ENCODE measurements around the gene PGPEP1.

Gene PGPEP1

DNA sequence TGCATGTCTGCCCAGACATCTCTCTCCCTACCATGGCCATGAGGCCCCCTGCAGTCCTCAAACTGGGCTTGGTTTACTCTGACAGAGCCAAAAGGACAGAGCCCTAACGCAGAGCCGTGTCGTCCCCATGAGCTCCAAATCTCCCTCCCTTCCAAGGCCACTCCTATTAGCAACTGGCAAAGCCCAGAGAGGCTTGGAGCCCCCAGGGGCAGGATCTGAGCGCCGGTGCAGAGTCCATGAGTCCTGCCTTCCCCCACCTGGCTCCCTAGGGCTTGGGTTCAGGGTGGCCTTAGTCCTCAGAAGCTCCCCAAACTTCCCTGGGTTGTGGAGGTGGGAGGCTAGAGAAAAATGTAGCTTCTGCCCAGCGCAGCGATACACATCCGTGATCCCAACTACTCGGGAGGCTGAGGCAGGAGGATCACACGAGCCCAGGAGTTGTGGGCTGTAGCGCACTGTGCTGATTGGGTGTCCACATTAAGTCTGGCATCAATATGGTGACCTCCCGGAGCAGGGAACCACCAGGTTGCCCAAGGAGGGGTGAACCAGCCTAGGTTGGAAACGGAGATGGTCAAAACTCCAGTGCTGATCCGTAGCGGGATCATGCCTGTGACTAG is 7.4 kb upstream of the PGPEP1 start:
- peaks cover 17 to 43% (median 30%) of the 10 kb centered on the region in 10 experiments for H3K4me1 ChIP-seq
- no peak overlapping the region for H3K4me3 ChIP-seq
- H3K9me3 ChIP-seq (replicated peaks in 1 of 11): no peaks in the 10 kb centered on the region
- H3K9ac ChIP-seq: no peak overlapping the region
- H3K36me3 ChIP-seq: no peaks in the 10 kb centered on the region
- no peaks in the 10 kb centered on the region; a peak in 1 of 22 replicates for H3K27me3 ChIP-seq
- no peaks in the 10 kb centered on the region for H4K20me1 ChIP-seq
- H3K27ac ChIP-seq: no peak overlapping the region
- TF ChIP-seq Cebpa-rat (IDR thresholded peaks at IDR 0.05): no peak
- no peak overlapping the region for H3K4me2 ChIP-seq

- H3K27me3 ChIP-seq: no peaks in the 10 kb centered on the region; a peak in 1 of 22 replicates
- H4K20me1 ChIP-seq: no peaks in the 10 kb centered on the region
- H3K9me3 ChIP-seq (replicated peaks in 1 of 11): no peaks in the 10 kb centered on the region
- no peak for TF ChIP-seq Cebpa-rat (IDR thresholded peaks at IDR 0.05)
- H3K4me2 ChIP-seq: no peak overlapping the region
- no peak overlapping the region for H3K9ac ChIP-seq
- no peak overlapping the region for H3K4me3 ChIP-seq
- H3K4me1 ChIP-seq: peaks cover 15 to 43% (median 31%) of the 10 kb centered on the region in 10 experiments
- no peak overlapping the region for H3K27ac ChIP-seq
- H3K36me3 ChIP-seq: no peaks in the 10 kb centered on the region
These were observed 6.7 kb upstream of the PGPEP1 start for GRCh38 chr19:18333680-18334079.

DNA sequence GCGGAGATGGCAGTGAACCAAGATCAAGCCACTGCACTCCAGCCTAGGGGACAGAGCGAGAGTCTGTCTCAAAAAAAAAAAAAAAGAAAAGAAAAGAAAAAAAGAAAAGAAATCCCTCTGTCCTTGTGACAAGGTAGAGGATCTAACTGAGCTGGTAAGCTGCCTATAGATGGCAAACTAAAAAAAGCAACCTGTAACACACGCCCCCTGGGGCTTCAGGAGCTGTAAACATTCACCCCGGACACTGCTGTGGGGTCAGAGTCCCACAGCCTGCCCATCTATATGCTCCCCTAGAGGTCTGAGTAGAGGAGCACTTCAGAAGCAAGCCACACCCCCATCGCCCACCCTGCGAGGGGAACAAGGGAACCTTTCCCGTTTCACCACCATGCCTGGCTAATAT is 4.3 kb upstream of the PGPEP1 start:
- Histone ChIP-seq H3K27me3 (no peaks in the 10 kb centered on the region), H3K4me2 (peak overlapping the region in 8 of 11 experiments; percentile 1 to 73 (median 31); a peak in 8 of 22 replicates), H3K4me3 (no peak overlapping the region), H3K4me1 (peaks cover 19 to 50% (median 31%) of the 10 kb centered on the region in 10 experiments), H3K27ac (no peak overlapping the region; a peak in 1 of 22 replicates), H4K20me1 (no peaks in the 10 kb centered on the region), H3K9me3 (replicated peaks in 1 of 11) (no peaks in the 10 kb centered on the region), H3K36me3 (no peaks in the 10 kb centered on the region), H3K9ac (no peak overlapping the region)
- no peak for TF ChIP-seq Cebpa-rat (IDR thresholded peaks at IDR 0.05)

GRCh38 chr19:18338541-18338940 is 1.9 kb upstream of the PGPEP1 start:
- Histone ChIP-seq H3K9me3 (replicated peaks in 1 of 11) (no peaks in the 10 kb centered on the region), H3K4me3 (no peak overlapping the region), H3K4me1 (peaks cover 26 to 74% (median 40%) of the 10 kb centered on the region in 10 experiments), H4K20me1 (peaks cover 0 to 23% (median 0%) of the 10 kb centered on the region in 11 experiments; a peak in 3 of 22 replicates), H3K27ac (no peak overlapping the region), H3K36me3 (peaks cover 0 to 16% (median 0%) of the 10 kb centered on the region in 11 experiments; a peak in 7 of 22 replicates), H3K9ac (no peak overlapping the region), H3K4me2 (peak overlapping the region in 3 of 11 experiments; percentile 4 to 73 (median 49); a peak in 3 of 22 replicates), H3K27me3 (no peaks in the 10 kb centered on the region)
- TF ChIP-seq Cebpa-rat (IDR thresholded peaks at IDR 0.05): no peak

- Histone ChIP-seq H3K9ac (peak overlapping the region in 1 of 11 experiments; percentile 78; a peak in 3 of 22 replicates), H3K27ac (no peak overlapping the region), H3K9me3 (replicated peaks in 1 of 11) (no peaks in the 10 kb centered on the region), H3K4me2 (peak overlapping the region; percentile 84 to 100 (median 96)), H4K20me1 (peaks cover 0 to 34% (median 0%) of the 10 kb centered on the region in 11 experiments; a peak in 4 of 22 replicates), H3K4me1 (peaks cover 26 to 86% (median 42%) of the 10 kb centered on the region in 10 experiments), H3K36me3 (peaks cover 0 to 28% (median 0%) of the 10 kb centered on the region in 11 experiments; a peak in 7 of 22 replicates), H3K4me3 (peak overlapping the region in 8 of 10 experiments; percentile 66 to 93 (median 80); a peak in 14 of 20 replicates), H3K27me3 (no peaks in the 10 kb centered on the region)
- no peak for TF ChIP-seq Cebpa-rat (IDR thresholded peaks at IDR 0.05)
These were observed 675 bp upstream of the PGPEP1 start for GRCh38 chr19:18339723-18340122.

DNA sequence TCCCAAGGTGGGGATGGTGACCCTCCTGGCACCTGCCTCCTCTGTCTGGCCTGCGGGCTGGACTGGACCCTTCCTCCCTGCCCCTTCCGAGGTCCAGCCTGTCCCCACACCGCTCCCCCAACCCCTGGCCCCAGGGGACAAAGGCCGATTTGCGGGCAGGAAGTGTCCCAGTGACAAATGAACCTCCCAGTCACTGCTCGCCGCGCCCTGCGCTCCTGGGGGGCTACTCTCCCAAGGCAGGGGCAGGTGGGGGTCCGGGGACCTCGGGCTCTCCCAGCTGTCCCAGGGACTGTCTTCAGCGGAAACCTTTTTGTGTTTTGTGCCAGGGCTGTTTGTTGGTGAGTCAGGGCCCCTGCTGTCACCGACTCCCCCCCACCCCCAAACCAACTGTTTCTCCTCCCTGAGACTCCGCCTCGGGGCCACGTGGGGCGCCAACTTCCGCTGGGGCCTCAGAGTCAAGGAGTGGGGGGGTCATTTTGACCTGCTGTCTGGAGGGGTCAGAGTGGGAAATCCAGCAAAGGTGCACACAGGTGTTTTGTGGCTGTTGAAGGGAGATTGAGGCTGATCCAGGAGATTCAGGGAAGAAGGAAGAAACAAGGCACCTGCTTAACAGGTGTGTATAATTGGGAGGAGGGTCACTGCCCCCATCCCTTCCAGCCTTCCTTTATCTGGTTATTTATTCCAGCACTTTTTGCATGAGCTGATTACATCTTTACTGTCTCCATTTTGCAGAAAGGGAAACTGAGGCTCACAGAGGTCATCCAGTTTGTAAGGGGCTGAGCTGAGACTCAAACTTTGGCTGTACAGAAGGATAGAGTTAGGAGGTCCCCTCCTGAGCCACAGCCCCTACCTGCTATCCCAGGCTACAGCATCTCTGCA is 831 bp downstream of the PGPEP1 start:
- Histone ChIP-seq H3K4me1 (peaks cover 25 to 91% (median 41%) of the 10 kb centered on the region in 10 experiments), H4K20me1 (peaks cover 0 to 49% (median 0%) of the 10 kb centered on the region in 11 experiments; a peak in 4 of 22 replicates), H3K27ac (peak overlapping the region; percentile 32 to 79 (median 59); a peak in 20 of 22 replicates), H3K27me3 (no peaks in the 10 kb centered on the region), H3K9me3 (replicated peaks in 1 of 11) (no peaks in the 10 kb centered on the region), H3K9ac (peak overlapping the region; percentile 68 to 90 (median 79)), H3K4me3 (peak overlapping the region; percentile 66 to 93 (median 78)), H3K4me2 (peak overlapping the region; percentile 84 to 100 (median 96)), H3K36me3 (peaks cover 0 to 43% (median 0%) of the 10 kb centered on the region in 11 experiments; a peak in 7 of 22 replicates)
- TF ChIP-seq Cebpa-rat (IDR thresholded peaks at IDR 0.05): no peak

DNA sequence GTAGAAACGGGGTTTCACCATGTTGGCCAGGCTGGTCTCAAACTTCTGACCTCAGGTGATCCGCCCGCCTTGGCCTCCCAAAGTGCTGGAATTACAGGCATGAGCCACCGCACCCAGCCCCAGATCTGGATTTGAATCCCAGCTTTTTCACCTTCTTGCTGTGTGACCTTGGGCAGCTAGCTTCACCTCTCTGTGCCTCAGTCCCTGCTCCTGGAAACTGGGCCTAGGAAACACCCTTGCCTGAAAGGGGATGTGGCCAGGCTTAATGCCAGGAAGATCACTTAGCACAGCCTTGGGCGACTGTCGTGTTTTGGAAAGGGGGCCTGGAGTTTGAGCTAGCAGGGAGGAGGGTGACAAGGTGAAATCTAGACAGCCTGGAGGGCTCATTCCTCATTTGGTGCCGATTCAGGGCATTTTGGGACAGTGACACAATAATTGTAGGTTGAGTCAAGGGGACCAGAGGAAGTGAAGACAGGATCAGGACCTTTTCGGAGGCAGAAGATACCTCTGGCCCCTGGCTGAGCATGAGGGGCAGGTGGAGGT is 1.8 kb downstream of the PGPEP1 start:
- Histone ChIP-seq H3K27me3 (no peaks in the 10 kb centered on the region), H3K4me1 (peaks cover 25 to 90% (median 38%) of the 10 kb centered on the region in 10 experiments), H3K27ac (no peak overlapping the region; a peak in 1 of 22 replicates), H3K9ac (peak overlapping the region in 2 of 11 experiments; percentile 83 to 90; a peak in 4 of 22 replicates), H3K4me3 (no peak overlapping the region; a peak in 1 of 20 replicates), H3K4me2 (peak overlapping the region in 7 of 11 experiments; percentile 84 to 99 (median 96); a peak in 12 of 22 replicates), H3K9me3 (replicated peaks in 1 of 11) (no peaks in the 10 kb centered on the region), H3K36me3 (peaks cover 0 to 49% (median 0%) of the 10 kb centered on the region in 11 experiments; a peak in 7 of 22 replicates), H4K20me1 (peaks cover 0 to 51% (median 0%) of the 10 kb centered on the region in 11 experiments; a peak in 4 of 22 replicates)
- no peak for TF ChIP-seq Cebpa-rat (IDR thresholded peaks at IDR 0.05)

- TF ChIP-seq Cebpa-rat (IDR thresholded peaks at IDR 0.05): no peak
- Histone ChIP-seq H3K9me3 (replicated peaks in 1 of 11) (no peaks in the 10 kb centered on the region), H3K27ac (no peak overlapping the region), H3K4me2 (peak overlapping the region in 4 of 11 experiments; percentile 2 to 92 (median 58); a peak in 7 of 22 replicates), H3K9ac (peak overlapping the region in 7 of 11 experiments; percentile 8 to 62 (median 31); a peak in 5 of 22 replicates), H3K27me3 (no peaks in the 10 kb centered on the region), H3K4me1 (peaks cover 25 to 69% (median 32%) of the 10 kb centered on the region in 10 experiments), H3K36me3 (peaks cover 0 to 67% (median 0%) of the 10 kb centered on the region in 11 experiments; a peak in 7 of 22 replicates), H4K20me1 (peaks cover 0 to 69% (median 0%) of the 10 kb centered on the region in 11 experiments; a peak in 5 of 22 replicates), H3K4me3 (no peak overlapping the region)
These were observed 4.2 kb downstream of the PGPEP1 start for GRCh38 chr19:18344582-18344950.
